CD4-positive, alpha-beta T cell treated with Interleukin-15 for 4 hours (primary cell): Measurements from ENCODE around the gene SH3RF3.

Source experiments
- DNase-seq: peaks from one replicate; pipeline ENCODE4 v3.0.0-alpha.2; 2020; ENCODE audit warnings: low spot score

The SH3RF3 gene

GRCh38 chr2:109352898-109353689 is 224.1 kb downstream of the SH3RF3 start:
- no peak for DNase-seq

- no peak for DNase-seq
Observed at GRCh38 chr2:109353806-109354745, 225.1 kb downstream of the SH3RF3 start.

GRCh38 chr2:109355192-109355843 is 226.3 kb downstream of the SH3RF3 start:
- DNase-seq: no peak

- DNase-seq: no peak
Observed at GRCh38 chr2:109356324-109357035, 227.5 kb downstream of the SH3RF3 start.

GRCh38 chr2:109364217-109364616 is 235.2 kb downstream of the SH3RF3 start:
- DNase-seq: no peak

- DNase-seq: no peak
Observed at GRCh38 chr2:109365131-109365530, 236.1 kb downstream of the SH3RF3 start.

- DNase-seq: no peak
Observed at GRCh38 chr2:109367683-109368082, 238.7 kb downstream of the SH3RF3 start.

GRCh38 chr2:109368798-109369197 is 239.8 kb downstream of the SH3RF3 start:
- no peak for DNase-seq

- DNase-seq: no peak
Observed at GRCh38 chr2:109369671-109370191, 240.7 kb downstream of the SH3RF3 start.

GRCh38 chr2:109370399-109371035 is 241.5 kb downstream of the SH3RF3 start:
- DNase-seq: no peak

GRCh38 chr2:109371481-109372170 is 242.6 kb downstream of the SH3RF3 start:
- DNase-seq: no peak

- DNase-seq: no peak
Observed at GRCh38 chr2:109372171-109372568, 243.2 kb downstream of the SH3RF3 start.

GRCh38 chr2:109372614-109373013 is 243.6 kb downstream of the SH3RF3 start:
- no peak for DNase-seq

- DNase-seq: no peak
Observed at GRCh38 chr2:109373791-109374547, 245.0 kb downstream of the SH3RF3 start.

GRCh38 chr2:109374548-109375130 is 245.6 kb downstream of the SH3RF3 start:
- DNase-seq: no peak

GRCh38 chr2:109375131-109375561 is 246.1 kb downstream of the SH3RF3 start:
- DNase-seq: no peak

- no peak for DNase-seq
Observed at GRCh38 chr2:109375656-109376055, 246.7 kb downstream of the SH3RF3 start.

- DNase-seq: no peak
Observed at GRCh38 chr2:109376115-109376514, 247.1 kb downstream of the SH3RF3 start.

GRCh38 chr2:109376796-109377495 is 247.9 kb downstream of the SH3RF3 start:
- DNase-seq: no peak
